ENCODE data around the gene PTPA. TPM values are rescaled to one million over a fixed set of nuclear protein-coding genes. Genes with fewer than 3 reads are reported as not detected.
A peak's percentile ranks its signal among the peaks of the same experiment; 100 is the strongest.

PTPA gene
- 39.5 and 76.0 TPM in 2 replicates for total RNA-seq

DNA sequence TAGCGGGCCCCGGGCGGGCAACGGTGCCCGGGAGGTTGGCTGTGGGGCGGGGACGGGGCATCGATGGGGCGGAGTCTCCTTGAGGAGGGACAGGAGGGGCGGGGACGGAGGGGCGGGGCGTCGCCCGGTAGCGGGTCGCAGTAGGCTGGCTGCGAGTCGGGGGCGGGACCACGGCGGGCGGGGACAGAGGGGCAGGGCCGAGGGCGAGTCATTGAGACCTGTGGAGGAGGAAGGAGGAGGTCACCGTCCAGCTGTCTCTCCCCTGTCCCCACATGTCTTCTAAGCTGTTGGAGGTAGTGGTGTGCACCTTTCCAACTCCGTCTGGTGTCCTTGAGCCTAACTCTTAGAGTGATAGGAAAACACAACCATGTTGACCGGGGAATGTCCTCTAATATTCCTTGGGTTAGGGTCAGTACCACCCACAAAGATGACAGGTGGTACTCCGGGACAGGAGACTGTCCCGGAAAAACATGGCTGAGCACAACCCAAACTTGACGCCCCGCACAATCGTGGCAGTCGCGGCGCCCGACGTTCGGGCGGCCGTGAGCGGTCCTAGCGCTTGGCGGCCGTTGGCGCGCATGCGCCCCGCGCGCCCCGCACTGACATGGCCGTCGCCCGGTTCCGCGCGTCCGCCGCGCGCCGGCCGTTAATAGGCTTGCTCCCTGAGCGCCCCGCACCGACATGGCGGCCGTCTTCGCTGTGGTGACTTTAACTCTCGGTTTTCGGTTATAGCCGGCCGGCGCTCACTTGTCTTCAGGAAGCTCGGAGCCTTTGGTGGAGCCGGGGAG is at the start of gene PTPA, which contains the start of gene CRAT:
Gene PTPA (plus strand): TSS at position 676 of the 788 bp plus-strand sequence. CDS start 186 bp downstream, outside the sequence.
Gene CRAT (minus strand): TSS at position 54 of the 788 bp plus-strand sequence. CDS start 284 bp downstream, outside the sequence.
- TF ChIP-seq, protein P1, sequence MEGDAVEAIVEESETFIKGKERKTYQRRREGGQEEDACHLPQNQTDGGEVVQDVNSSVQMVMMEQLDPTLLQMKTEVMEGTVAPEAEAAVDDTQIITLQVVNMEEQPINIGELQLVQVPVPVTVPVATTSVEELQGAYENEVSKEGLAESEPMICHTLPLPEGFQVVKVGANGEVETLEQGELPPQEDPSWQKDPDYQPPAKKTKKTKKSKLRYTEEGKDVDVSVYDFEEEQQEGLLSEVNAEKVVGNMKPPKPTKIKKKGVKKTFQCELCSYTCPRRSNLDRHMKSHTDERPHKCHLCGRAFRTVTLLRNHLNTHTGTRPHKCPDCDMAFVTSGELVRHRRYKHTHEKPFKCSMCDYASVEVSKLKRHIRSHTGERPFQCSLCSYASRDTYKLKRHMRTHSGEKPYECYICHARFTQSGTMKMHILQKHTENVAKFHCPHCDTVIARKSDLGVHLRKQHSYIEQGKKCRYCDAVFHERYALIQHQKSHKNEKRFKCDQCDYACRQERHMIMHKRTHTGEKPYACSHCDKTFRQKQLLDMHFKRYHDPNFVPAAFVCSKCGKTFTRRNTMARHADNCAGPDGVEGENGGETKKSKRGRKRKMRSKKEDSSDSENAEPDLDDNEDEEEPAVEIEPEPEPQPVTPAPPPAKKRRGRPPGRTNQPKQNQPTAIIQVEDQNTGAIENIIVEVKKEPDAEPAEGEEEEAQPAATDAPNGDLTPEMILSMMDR (IDR thresholded peaks at IDR 0.05; ENCODE audit: insufficient read depth, low read length, severe bottlenecking) = no peak
- H3K36me3 ChIP-seq (ENCODE audit: control insufficient read depth, insufficient read depth, low read length) = peaks cover 2% of the 10 kb centered on the region
- peak within 1 kb of the TSS; percentile 95 for H3K4me3 ChIP-seq (ENCODE audit: low read depth, low read length)
- peak; percentile 82 for DNase-seq (ENCODE audit: low read depth)
- H3K27me3 ChIP-seq (ENCODE audit: control insufficient read depth, insufficient read depth, low read length) = no peaks in the 10 kb centered on the region
- no peak for FAIRE-seq

DNA sequence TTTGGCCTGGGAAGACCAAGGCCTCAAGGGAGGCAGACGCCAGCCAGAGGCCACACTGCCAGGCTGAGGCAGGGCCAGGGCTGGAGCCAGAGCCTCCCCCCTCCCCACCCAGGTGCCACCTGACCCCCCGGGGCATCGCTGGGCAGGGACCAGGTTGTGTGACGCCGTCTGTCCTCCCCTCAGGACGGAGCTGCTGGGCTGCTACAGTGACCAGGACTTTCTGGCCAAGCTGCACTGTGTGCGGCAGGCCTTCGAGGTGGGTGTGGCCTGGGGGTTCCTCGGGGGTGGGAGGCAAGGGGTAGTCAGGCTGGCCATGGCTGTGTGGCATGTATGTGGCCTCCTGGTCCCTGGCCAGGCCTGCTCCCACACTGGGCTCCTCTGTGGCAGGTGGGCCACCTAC is 48.2 kb upstream of the PTPA start:
- TF ChIP-seq, protein P1 (IDR thresholded peaks at IDR 0.05; ENCODE audit: insufficient read depth, low read length, severe bottlenecking) = no peak
- no peak for DNase-seq (ENCODE audit: low read depth)
- Histone ChIP-seq H3K27me3 (ENCODE audit: control insufficient read depth, insufficient read depth, low read length) (no peaks in the 10 kb centered on the region), H3K4me3 (ENCODE audit: low read depth, low read length) (no peak overlapping the region), H3K36me3 (ENCODE audit: control insufficient read depth, insufficient read depth, low read length) (peaks cover 32% of the 10 kb centered on the region)
- FAIRE-seq = no peak

GRCh38 chr9:129064499-129064908 is 46.7 kb upstream of the PTPA start:
- TF ChIP-seq, protein P1 (IDR thresholded peaks at IDR 0.05; ENCODE audit: insufficient read depth, low read length, severe bottlenecking) = no peak
- FAIRE-seq (no peak), DNase-seq (ENCODE audit: low read depth) (no peak)
- no peaks in the 10 kb centered on the region for H3K27me3 ChIP-seq (ENCODE audit: control insufficient read depth, insufficient read depth, low read length)
- H3K36me3 ChIP-seq (ENCODE audit: control insufficient read depth, insufficient read depth, low read length) = peaks cover 31% of the 10 kb centered on the region
- H3K4me3 ChIP-seq (ENCODE audit: low read depth, low read length) = no peak overlapping the region

- DNase-seq (ENCODE audit: low read depth) (no peak), FAIRE-seq (no peak)
- no peak overlapping the region for H3K4me3 ChIP-seq (ENCODE audit: low read depth, low read length)
- peaks cover 20% of the 10 kb centered on the region for H3K36me3 ChIP-seq (ENCODE audit: control insufficient read depth, insufficient read depth, low read length)
- TF ChIP-seq, protein P1 (IDR thresholded peaks at IDR 0.05; ENCODE audit: insufficient read depth, low read length, severe bottlenecking) = no peak
- no peaks in the 10 kb centered on the region for H3K27me3 ChIP-seq (ENCODE audit: control insufficient read depth, insufficient read depth, low read length)
Measured at GRCh38 chr9:129068110-129068509, 43.1 kb upstream of the PTPA start.

DNA sequence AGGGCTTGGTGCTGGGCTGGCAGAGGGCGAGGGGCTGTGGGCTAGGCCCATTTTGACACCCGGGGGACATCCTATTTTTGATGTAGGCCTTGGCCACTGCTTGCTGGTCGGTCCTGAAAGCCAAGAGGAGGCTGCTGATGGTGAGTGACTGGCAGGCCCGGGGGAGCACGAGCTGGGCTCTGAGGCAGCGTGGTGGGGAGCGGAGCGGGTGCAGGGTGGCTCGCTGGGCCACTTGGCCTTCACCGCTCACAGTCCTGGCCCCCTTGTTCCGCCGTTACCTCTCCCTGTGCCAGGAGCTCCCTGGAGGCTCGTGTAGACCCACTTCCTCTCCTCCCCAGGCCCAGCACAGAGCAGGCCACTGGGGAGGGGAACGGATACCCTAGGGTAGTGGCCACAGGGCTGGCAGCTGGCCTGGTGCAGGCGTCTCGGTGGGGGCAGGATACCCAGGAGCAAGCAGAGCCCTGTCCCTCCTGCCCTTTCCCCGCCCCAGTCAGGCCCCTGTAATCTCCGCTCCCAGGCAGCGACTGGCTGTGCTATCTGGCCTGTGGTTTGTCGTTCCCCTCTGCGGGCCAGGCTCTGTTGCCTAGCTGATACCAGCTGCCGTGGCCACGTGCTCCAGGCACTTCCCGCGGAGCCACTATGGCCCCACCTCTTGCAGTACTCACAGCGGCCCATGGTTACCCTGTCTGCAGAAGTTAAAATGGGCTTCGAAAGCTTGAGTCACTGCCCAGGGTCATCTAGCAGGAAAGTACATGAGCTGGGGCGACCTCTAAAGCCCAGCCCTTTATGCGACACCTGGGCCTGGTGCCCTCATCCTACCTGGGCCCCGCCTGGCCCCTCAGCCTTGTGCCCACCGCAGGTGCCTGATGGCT is 42.0 kb upstream of the PTPA start:
- peaks cover 17% of the 10 kb centered on the region for H3K36me3 ChIP-seq (ENCODE audit: control insufficient read depth, insufficient read depth, low read length)
- FAIRE-seq (no peak), DNase-seq (ENCODE audit: low read depth) (no peak)
- H3K27me3 ChIP-seq (ENCODE audit: control insufficient read depth, insufficient read depth, low read length) = no peaks in the 10 kb centered on the region
- TF ChIP-seq, protein P1 (IDR thresholded peaks at IDR 0.05; ENCODE audit: insufficient read depth, low read length, severe bottlenecking) = no peak
- H3K4me3 ChIP-seq (ENCODE audit: low read depth, low read length) = no peak overlapping the region
